ENCODE data around the gene WWC1. TPM values are rescaled to one million over a fixed set of nuclear protein-coding genes. Genes with fewer than 3 reads are reported as not detected.

Gene WWC1
- total and polyA plus RNA-seq, 7 experiments from 2014 or later, result 0.02 to 1.4 (median 0.66) TPM; not detected in 1

DNA sequence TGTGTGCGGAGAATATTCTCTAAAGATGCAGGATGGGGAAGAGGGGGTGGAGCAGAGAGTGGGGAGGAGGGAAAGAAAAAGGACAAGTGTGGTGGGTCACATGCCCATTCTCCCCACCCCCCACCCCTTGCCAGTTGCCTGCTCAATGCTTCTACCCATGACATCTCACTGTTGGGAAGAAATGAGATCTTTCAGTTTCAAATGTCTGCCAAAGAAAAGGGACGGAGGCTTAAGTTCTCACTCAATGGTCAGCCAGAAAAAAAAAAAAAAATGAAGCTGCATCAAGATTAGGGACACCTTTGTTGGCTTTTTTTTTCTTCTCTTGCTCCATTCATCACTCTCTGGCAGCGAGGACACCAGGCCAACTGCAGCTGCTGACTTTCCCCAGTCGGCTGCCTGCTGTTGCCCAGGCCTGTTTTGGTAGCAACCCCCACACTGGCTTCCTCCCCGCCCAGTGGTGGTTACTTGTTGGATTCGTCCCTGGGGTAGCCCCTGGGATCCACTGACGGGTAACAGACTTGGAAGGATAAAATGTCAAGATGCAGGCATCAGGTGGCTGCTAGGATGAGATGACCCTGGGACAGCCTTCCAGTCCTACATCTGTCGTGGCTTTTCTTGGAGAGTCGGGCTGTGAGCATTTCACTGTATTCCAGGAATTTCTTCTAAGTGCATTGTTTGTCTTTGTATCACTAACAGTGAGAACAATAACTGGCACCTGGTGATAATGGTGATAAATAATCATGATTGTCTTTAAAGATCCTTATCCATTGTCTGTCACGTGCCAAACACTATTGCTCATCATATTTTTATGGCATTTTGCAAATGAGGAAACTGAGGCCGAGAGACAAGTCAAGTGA lies 9.1 kb downstream of the WWC1 start:
- H3K27me3 Mint-ChIP-seq, result peaks cover 0 to 9% (median 4%) of the 10 kb centered on the region in 5 donors

DNA sequence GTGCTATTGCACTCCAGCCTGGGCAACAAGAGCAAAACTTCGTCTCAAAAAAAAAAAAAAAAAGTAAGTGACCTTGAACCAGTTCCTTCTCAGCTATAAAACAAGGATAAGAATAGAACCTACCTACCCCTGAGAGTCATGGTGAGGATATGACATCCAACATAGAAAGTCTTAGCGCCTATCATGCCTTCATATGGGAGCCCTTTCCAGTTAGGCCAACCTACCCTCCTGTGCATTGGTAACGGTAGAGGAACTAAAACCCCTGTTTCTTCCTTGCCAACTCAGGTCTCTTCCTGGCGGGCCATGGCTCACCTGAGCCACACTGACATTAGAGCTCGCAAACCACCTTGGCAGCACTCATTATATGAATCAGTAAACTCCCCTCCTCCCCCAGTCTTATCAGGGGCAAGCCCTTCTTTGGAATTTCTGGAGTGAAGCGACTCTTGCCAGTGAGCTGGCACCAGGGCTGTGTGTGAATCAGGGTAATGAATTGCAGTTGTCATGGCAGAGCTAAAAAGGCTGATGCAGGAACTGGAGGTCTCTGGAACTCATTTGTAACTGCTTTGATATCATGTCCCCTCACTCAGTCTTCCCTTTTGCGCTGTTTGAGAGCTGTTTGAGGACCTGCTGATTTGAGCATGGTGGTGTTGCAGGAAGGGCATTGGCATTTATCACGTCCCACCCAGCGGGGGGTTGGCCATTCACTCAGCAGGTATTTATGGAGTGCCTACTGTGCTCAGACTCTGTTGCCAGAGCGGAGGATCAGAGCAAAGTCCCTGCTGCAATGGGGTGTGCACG lies 10.3 kb downstream of the WWC1 start:
- POLR2A ChIA-PET, result interaction anchor here (0.5 kb wide), 1 partner anchor 16 kb away, joined by 4 read pairs; no protein-coding TSS in a partner anchor
- Mint-ChIP-seq H3K36me3 (no peaks in the 10 kb centered on the region), H3K4me3 (no peak overlapping the region), H3K27me3 (peaks cover 0 to 8% (median 4%) of the 10 kb centered on the region in 5 donors), H3K9me3 (peaks cover 0 to 2% (median 0%) of the 10 kb centered on the region in 11 donors), H3K27ac (no peak overlapping the region), H3K4me1 (peaks cover 0 to 1% (median 0%) of the 10 kb centered on the region in 7 donors)
- no peak for DNase-seq
- ATAC-seq, result no peak
- H3K27ac ChIP-seq (ENCODE audit: low read depth, low read length), result no peak overlapping the region
- no peaks in the 10 kb centered on the region for H3K9me3 ChIP-seq (ENCODE audit: control insufficient read depth in 2 of 3, low read length in 3 of 3)
- no peaks in the 10 kb centered on the region for H3K27me3 ChIP-seq (ENCODE audit: control insufficient read depth in 2 of 2, insufficient read depth in 2 of 2, low read length in 2 of 2)
- intact Hi-C loops (cut with micrococcal nuclease), result no loop called here
- no peaks in the 10 kb centered on the region for H3K36me3 ChIP-seq (ENCODE audit: control insufficient read depth in 2 of 3, insufficient read depth in 3 of 3, low read length in 3 of 3)
- H3K4me3 ChIP-seq (ENCODE audit: low read length), result no peak overlapping the region
- no peaks in the 10 kb centered on the region for H3K4me1 ChIP-seq (ENCODE audit: control insufficient read depth in 2 of 2, insufficient read depth in 2 of 2, low read length in 2 of 2)
- CTCF ChIA-PET, result no interaction called here

More for the DNA sequence above, 9.1 kb downstream of the WWC1 start:
- peaks cover 0 to 2% (median 0%) of the 10 kb centered on the region in 11 donors for H3K9me3 Mint-ChIP-seq
- no peak for DNase-seq
- H3K4me3 Mint-ChIP-seq, result no peak overlapping the region
- ChIA-PET CTCF (no interaction called here), POLR2A (no interaction called here)
- no peaks in the 10 kb centered on the region for H3K27me3 ChIP-seq (ENCODE audit: control insufficient read depth in 2 of 2, insufficient read depth in 2 of 2, low read length in 2 of 2)
- no peak for ATAC-seq
- no peaks in the 10 kb centered on the region for H3K4me1 ChIP-seq (ENCODE audit: control insufficient read depth in 2 of 2, insufficient read depth in 2 of 2, low read length in 2 of 2)
- no peaks in the 10 kb centered on the region for H3K36me3 ChIP-seq (ENCODE audit: control insufficient read depth in 2 of 3, insufficient read depth in 3 of 3, low read length in 3 of 3)
- H3K36me3 Mint-ChIP-seq, result no peaks in the 10 kb centered on the region
- no peak overlapping the region for H3K27ac Mint-ChIP-seq
- intact Hi-C loops (cut with micrococcal nuclease), result no loop called here
- no peak overlapping the region for H3K27ac ChIP-seq (ENCODE audit: low read depth, low read length)
- H3K9me3 ChIP-seq (ENCODE audit: control insufficient read depth in 2 of 3, low read length in 3 of 3), result no peaks in the 10 kb centered on the region
- peaks cover 0 to 1% (median 0%) of the 10 kb centered on the region in 7 donors for H3K4me1 Mint-ChIP-seq
- H3K4me3 ChIP-seq (ENCODE audit: low read length), result no peak overlapping the region

DNA sequence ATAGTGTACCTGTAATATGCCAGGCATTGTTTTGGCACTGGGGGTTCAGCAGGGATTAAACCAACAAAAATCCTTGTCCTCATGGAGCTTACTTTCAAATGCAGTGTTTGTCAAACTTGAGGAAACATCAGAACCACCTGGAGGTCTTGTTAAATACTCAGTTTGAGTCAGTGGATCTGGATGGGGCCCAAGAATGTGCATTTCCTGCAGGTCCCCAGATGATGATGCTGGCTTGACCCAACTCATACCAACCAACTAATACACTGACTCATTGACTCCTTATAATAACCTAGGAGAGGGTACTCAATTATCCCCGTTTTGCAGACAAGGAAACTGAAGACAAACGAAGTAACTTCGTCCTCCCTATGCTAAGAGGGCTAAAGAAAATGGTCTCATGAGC lies 11.3 kb downstream of the WWC1 start:
- Histone ChIP-seq H3K27ac (ENCODE audit: low read depth, low read length) (no peak overlapping the region), H3K27me3 (ENCODE audit: control insufficient read depth in 2 of 2, insufficient read depth in 2 of 2, low read length in 2 of 2) (no peaks in the 10 kb centered on the region), H3K36me3 (ENCODE audit: control insufficient read depth in 2 of 3, insufficient read depth in 3 of 3, low read length in 3 of 3) (no peaks in the 10 kb centered on the region), H3K9me3 (ENCODE audit: control insufficient read depth in 2 of 3, low read length in 3 of 3) (no peaks in the 10 kb centered on the region), H3K4me1 (ENCODE audit: control insufficient read depth in 2 of 2, insufficient read depth in 2 of 2, low read length in 2 of 2) (no peaks in the 10 kb centered on the region), H3K4me3 (ENCODE audit: low read length) (no peak overlapping the region)
- DNase-seq (no peak), ATAC-seq (no peak)
- Mint-ChIP-seq H3K27me3 (peaks cover 0 to 8% (median 4%) of the 10 kb centered on the region in 5 donors), H3K9me3 (peaks cover 0 to 2% (median 0%) of the 10 kb centered on the region in 11 donors), H3K4me1 (peaks cover 0 to 2% (median 0%) of the 10 kb centered on the region in 7 donors), H3K27ac (no peak overlapping the region), H3K36me3 (no peaks in the 10 kb centered on the region), H3K4me3 (no peak overlapping the region)
- CTCF ChIA-PET, result no interaction called here
- POLR2A ChIA-PET, result no interaction called here
- intact Hi-C loops (cut with micrococcal nuclease), result no loop called here

DNA sequence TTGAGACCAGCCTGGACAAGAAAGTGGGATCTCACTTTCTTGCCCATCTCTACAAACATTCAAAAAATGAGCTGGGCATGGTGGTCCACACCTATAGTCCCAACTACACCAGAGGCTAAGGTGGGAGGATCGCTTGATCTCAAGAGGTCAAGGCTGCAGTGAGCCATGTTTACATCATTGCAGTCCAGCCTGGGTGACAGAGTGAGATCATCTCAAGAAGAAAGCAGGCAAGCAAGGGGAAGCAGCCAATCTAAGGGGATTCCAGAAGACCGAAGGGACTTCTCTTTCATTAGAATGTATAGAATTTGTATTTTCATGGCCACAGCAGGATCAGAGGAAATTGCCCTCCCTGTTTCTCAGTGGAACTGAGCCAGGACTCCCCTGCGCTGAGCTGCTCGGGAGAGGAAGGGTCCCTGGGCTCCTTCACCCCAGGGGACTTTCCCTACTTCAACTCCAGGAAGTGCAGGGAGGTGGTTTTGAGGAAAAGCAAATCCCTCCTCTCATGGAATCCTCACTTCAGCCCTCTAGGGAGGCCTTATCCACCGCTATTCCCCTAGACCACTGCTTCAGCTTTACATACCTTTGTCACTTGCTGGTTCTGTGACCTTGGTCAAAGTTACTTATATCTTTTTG lies 12.1 kb downstream of the WWC1 start:
- no peaks in the 10 kb centered on the region for H3K9me3 Mint-ChIP-seq
- peaks cover 0 to 9% (median under 1%) of the 10 kb centered on the region in 5 donors for H3K27me3 Mint-ChIP-seq
- ChIA-PET POLR2A (no interaction called here), CTCF (no interaction called here)
- no peak overlapping the region for H3K27ac ChIP-seq (ENCODE audit: low read depth, low read length)
- no peaks in the 10 kb centered on the region for H3K4me1 ChIP-seq (ENCODE audit: control insufficient read depth in 2 of 2, insufficient read depth in 2 of 2, low read length in 2 of 2)
- DNase-seq (no peak), ATAC-seq (no peak)
- no peak overlapping the region for H3K4me3 Mint-ChIP-seq
- intact Hi-C loops (cut with micrococcal nuclease), result no loop called here
- H3K27ac Mint-ChIP-seq, result no peak overlapping the region
- peaks cover 0 to 4% (median 0%) of the 10 kb centered on the region in 7 donors for H3K4me1 Mint-ChIP-seq
- no peaks in the 10 kb centered on the region for H3K9me3 ChIP-seq (ENCODE audit: control insufficient read depth in 2 of 3, low read length in 3 of 3)
- no peak overlapping the region for H3K4me3 ChIP-seq (ENCODE audit: low read length)
- H3K27me3 ChIP-seq (ENCODE audit: control insufficient read depth in 2 of 2, insufficient read depth in 2 of 2, low read length in 2 of 2), result no peaks in the 10 kb centered on the region
- H3K36me3 ChIP-seq (ENCODE audit: control insufficient read depth in 2 of 3, insufficient read depth in 3 of 3, low read length in 3 of 3), result no peaks in the 10 kb centered on the region
- no peaks in the 10 kb centered on the region for H3K36me3 Mint-ChIP-seq

DNA sequence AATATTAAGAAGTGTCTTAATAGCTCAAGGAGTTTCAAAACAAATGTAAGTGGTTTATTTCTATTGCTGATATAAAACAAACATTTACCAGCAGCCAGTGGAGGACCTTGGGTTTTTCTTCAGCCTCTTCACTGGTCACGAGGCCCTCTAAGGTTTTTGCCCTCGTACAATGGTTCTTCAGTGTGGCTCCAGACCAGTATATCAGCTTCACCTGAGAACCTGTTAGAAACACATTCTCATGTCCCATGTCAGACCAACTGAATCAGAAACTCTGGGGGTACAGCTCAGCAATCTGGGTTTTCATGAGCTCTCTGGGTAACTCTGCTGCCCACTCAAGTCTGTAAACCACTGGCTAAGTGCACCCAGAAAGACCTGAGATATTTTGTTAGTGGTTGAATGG lies 12.9 kb downstream of the WWC1 start:
- no peak for DNase-seq
- Histone ChIP-seq H3K27ac (ENCODE audit: low read depth, low read length) (no peak overlapping the region), H3K9me3 (ENCODE audit: control insufficient read depth in 2 of 3, low read length in 3 of 3) (no peaks in the 10 kb centered on the region), H3K27me3 (ENCODE audit: control insufficient read depth in 2 of 2, insufficient read depth in 2 of 2, low read length in 2 of 2) (no peaks in the 10 kb centered on the region), H3K4me1 (ENCODE audit: control insufficient read depth in 2 of 2, insufficient read depth in 2 of 2, low read length in 2 of 2) (no peaks in the 10 kb centered on the region), H3K4me3 (ENCODE audit: low read length) (no peak overlapping the region), H3K36me3 (ENCODE audit: control insufficient read depth in 2 of 3, insufficient read depth in 3 of 3, low read length in 3 of 3) (no peaks in the 10 kb centered on the region)
- H3K4me3 Mint-ChIP-seq, result no peak overlapping the region
- peaks cover 0 to 17% (median 4%) of the 10 kb centered on the region in 5 donors for H3K27me3 Mint-ChIP-seq
- ChIA-PET CTCF (no interaction called here), POLR2A (no interaction called here)
- H3K4me1 Mint-ChIP-seq, result peaks cover 0 to 4% (median 0%) of the 10 kb centered on the region in 7 donors
- no peak overlapping the region for H3K27ac Mint-ChIP-seq
- intact Hi-C loops (cut with micrococcal nuclease), result no loop called here
- no peaks in the 10 kb centered on the region for H3K36me3 Mint-ChIP-seq
- no peak for ATAC-seq
- no peaks in the 10 kb centered on the region for H3K9me3 Mint-ChIP-seq

DNA sequence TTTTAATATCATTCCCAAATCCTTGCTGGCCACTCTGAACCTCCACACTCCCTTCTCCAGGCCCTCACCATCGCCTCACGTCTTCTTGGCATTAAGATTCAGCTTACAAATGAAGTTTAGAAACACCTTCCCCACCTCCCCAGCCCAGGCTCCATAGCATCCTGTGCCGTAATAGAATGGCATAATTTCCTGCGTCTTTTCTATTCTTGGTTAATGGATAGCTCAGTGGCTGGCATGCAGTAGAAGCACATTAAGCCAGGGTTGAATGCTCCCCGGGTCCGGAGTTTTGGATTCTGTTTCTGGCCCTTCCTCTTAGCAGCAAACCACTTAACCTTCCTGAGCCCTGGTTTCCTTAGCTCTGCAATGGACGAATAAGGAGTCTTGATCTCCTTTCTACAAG lies 13.8 kb downstream of the WWC1 start:
- Mint-ChIP-seq H3K4me3 (no peak overlapping the region), H3K9me3 (no peaks in the 10 kb centered on the region), H3K27ac (no peak overlapping the region), H3K4me1 (peaks cover 0 to 4% (median 0%) of the 10 kb centered on the region in 7 donors), H3K36me3 (no peaks in the 10 kb centered on the region), H3K27me3 (peaks cover 0 to 17% (median 4%) of the 10 kb centered on the region in 5 donors)
- no peaks in the 10 kb centered on the region for H3K27me3 ChIP-seq (ENCODE audit: control insufficient read depth in 2 of 2, insufficient read depth in 2 of 2, low read length in 2 of 2)
- H3K4me1 ChIP-seq (ENCODE audit: control insufficient read depth in 2 of 2, insufficient read depth in 2 of 2, low read length in 2 of 2), result no peaks in the 10 kb centered on the region
- CTCF ChIA-PET, result no interaction called here
- intact Hi-C loops (cut with micrococcal nuclease), result no loop called here
- no peak overlapping the region for H3K4me3 ChIP-seq (ENCODE audit: low read length)
- POLR2A ChIA-PET, result no interaction called here
- no peak for DNase-seq
- no peaks in the 10 kb centered on the region for H3K9me3 ChIP-seq (ENCODE audit: control insufficient read depth in 2 of 3, low read length in 3 of 3)
- no peak for ATAC-seq
- H3K27ac ChIP-seq (ENCODE audit: low read depth, low read length), result no peak overlapping the region
- no peaks in the 10 kb centered on the region for H3K36me3 ChIP-seq (ENCODE audit: control insufficient read depth in 2 of 3, insufficient read depth in 3 of 3, low read length in 3 of 3)

All from naive thymus-derived CD4-positive, alpha-beta T cell (primary cell).